IMR-90 (cell line): ENCODE results near the gene AHNAK. TPM values are rescaled to one million over a fixed set of nuclear protein-coding genes. Genes with fewer than 3 reads are reported as not detected.

Experiments
- ATAC-seq: fragments of 200-7000 bp; cut with Tn5 transposase; 2 replicates; pipeline ENCODE4 v1.9.1; 2020; ENCODE audit warnings: low read depth, mild to moderate bottlenecking, moderate library complexity
- BruUV-seq: library from RNA; stranded (reverse); fragments of 400-500 nt; replicated peaks from 2 replicates; lab custom pipeline; 2021; lab: Mats Ljungman, UMichigan
- CTCF ChIA-PET: fragments of 300-600 bp; formaldehyde crosslinking; extraction: SDS; loops from one replicate; lab custom pipeline; 2021; ENCODE audit warnings: antibody characterized with exemption; lab: Yijun Ruan, JAX
- POLR2A ChIA-PET: fragments of 300-600 bp; sonication (Branson Sonifier 250); formaldehyde crosslinking; loops from one replicate; lab custom pipeline; 2022; ENCODE audit warnings: antibody characterized with exemption; ENCODE audit not compliant: unreplicated experiment; lab: Charles Lee
- DNase-seq: peaks from one replicate; pipeline ENCODE4 v3.0.0; 2013
- H2AFZ ChIP-seq: replicated peaks from 2 replicates; pipeline ENCODE3; 2013; ENCODE audit warnings: low read length, mild to moderate bottlenecking; ENCODE audit not compliant: poor library complexity
- H2AK5ac ChIP-seq: 2 replicates; pipeline ENCODE4 v1.6.1; 2013; ENCODE audit warnings: low read depth, low read length, inconsistent platforms
- H2AK9ac ChIP-seq: replicated peaks from 2 replicates; pipeline ENCODE3; 2013; ENCODE audit warnings: mild to moderate bottlenecking, low read depth, low read length, moderate library complexity; ENCODE audit not compliant: poor library complexity
- H2BK120ac ChIP-seq: 2 replicates; pipeline ENCODE4 v1.6.1; 2013; ENCODE audit warnings: low read depth, low read length, inconsistent platforms
- H2BK15ac ChIP-seq: 3 replicates; pipeline ENCODE4 v1.6.1; 2013; ENCODE audit warnings: low read depth, low read length, inconsistent platforms
- H2BK20ac ChIP-seq: 2 replicates; pipeline ENCODE4 v1.6.1; 2013; ENCODE audit warnings: low read depth, mild to moderate bottlenecking, inconsistent platforms, low read length, moderate library complexity
- H2BK5ac ChIP-seq: 2 replicates; pipeline ENCODE4 v1.6.1; 2013; ENCODE audit warnings: mild to moderate bottlenecking, low read depth, low read length, inconsistent platforms; ENCODE audit not compliant: poor library complexity, severe bottlenecking
- H3K14ac ChIP-seq: replicated peaks from 2 replicates; pipeline ENCODE4 v1.6.1; 2013; ENCODE audit warnings: low read depth, low read length, inconsistent platforms
- H3K18ac ChIP-seq: 2 replicates; pipeline ENCODE4 v1.6.1; 2013; ENCODE audit warnings: low read depth, low read length, control low read depth
- H3K23ac ChIP-seq: 2 replicates; pipeline ENCODE4 v1.6.1; 2013; ENCODE audit warnings: low read depth, low read length, inconsistent platforms
- H3K27ac ChIP-seq: 2 replicates; pipeline ENCODE4 v1.5.1; 2013; ENCODE audit warnings: mild to moderate bottlenecking, control low read depth, low read length; ENCODE audit not compliant: insufficient read depth
- H3K27me3 ChIP-seq: 2 replicates; pipeline ENCODE4 v1.6.1; 2013; ENCODE audit warnings: low read length; ENCODE audit not compliant: control insufficient read depth, insufficient read depth
- H3K36me3 ChIP-seq: 2 replicates; pipeline ENCODE4 v1.6.1; 2013; ENCODE audit warnings: low read length, mixed read lengths; ENCODE audit not compliant: control insufficient read depth, insufficient read depth
- H3K4ac ChIP-seq: 2 replicates; pipeline ENCODE4 v1.6.1; 2013; ENCODE audit warnings: low read depth, low read length, inconsistent platforms
- H3K4me1 ChIP-seq: 2 replicates; pipeline ENCODE4 v1.6.1; 2013; ENCODE audit warnings: low read length, mixed read lengths; ENCODE audit not compliant: control insufficient read depth, insufficient read depth
- H3K4me2 ChIP-seq: 2 replicates; pipeline ENCODE4 v1.6.1; 2013; ENCODE audit warnings: low read depth, mild to moderate bottlenecking, control low read depth, low read length, moderate library complexity
- H3K4me3 ChIP-seq: 2 replicates; pipeline ENCODE4 v1.5.1; 2013; ENCODE audit warnings: low read depth, mild to moderate bottlenecking, control low read depth, low read length, moderate library complexity; ENCODE audit not compliant: insufficient read depth
- H3K56ac ChIP-seq: 2 replicates; pipeline ENCODE4 v1.6.1; 2013; ENCODE audit warnings: low read length, inconsistent platforms; ENCODE audit not compliant: insufficient read depth; ENCODE audit errors: extremely low read depth
- H3K79me1 ChIP-seq, 2 experiments: 2 replicates each; pipeline ENCODE4 v1.6.1; 2013; ENCODE audit warnings: low read length in 2 of 2, inconsistent platforms in 1 of 2, low read depth in 1 of 2
- H3K9ac ChIP-seq: 2 replicates; pipeline ENCODE4 v1.6.1; 2013; ENCODE audit warnings: low read depth, low read length, control low read depth
- H3K9me1 ChIP-seq: 2 replicates; pipeline ENCODE4 v1.6.1; 2013; ENCODE audit warnings: low read length, inconsistent platforms; ENCODE audit not compliant: insufficient read depth
- H3K9me3 ChIP-seq: 2 replicates; pipeline ENCODE4 v1.6.1; 2013; ENCODE audit warnings: low read length; ENCODE audit not compliant: control insufficient read depth, insufficient read depth
- H4K20me1 ChIP-seq: 2 replicates; pipeline ENCODE4 v1.6.1; 2013; ENCODE audit warnings: low read length, inconsistent platforms; ENCODE audit not compliant: insufficient read depth
- H4K5ac ChIP-seq: 2 replicates; pipeline ENCODE4 v1.6.1; 2013; ENCODE audit warnings: mild to moderate bottlenecking, low read depth, low read length, control low read depth
- H4K8ac ChIP-seq, 2 experiments: 2 replicates each; pipeline ENCODE4 v1.6.1; 2013; ENCODE audit warnings: low read depth in 2 of 2, low read length in 2 of 2, control low read depth in 1 of 2, inconsistent platforms in 1 of 2
- H4K91ac ChIP-seq: 2 replicates; pipeline ENCODE4 v1.6.1; 2013; ENCODE audit warnings: low read depth, low read length, inconsistent platforms; ENCODE audit not compliant: insufficient read depth
- CEBPB ChIP-seq: IDR thresholded peaks from 2 replicates; pipeline ENCODE4 v1.6.1; 2012; ENCODE audit warnings: low read depth, low read length, improper control_type of control experiment
- CTCF ChIP-seq: conservative IDR thresholded peaks from 2 replicates; pipeline ENCODE4 v1.5.1; 2012; ENCODE audit warnings: mild to moderate bottlenecking, low read depth, low read length, improper control_type of control experiment
- MAZ ChIP-seq: IDR thresholded peaks from 2 replicates; pipeline ENCODE4 v1.6.1; 2012; ENCODE audit warnings: low read depth, mild to moderate bottlenecking, low read length, improper control_type of control experiment, moderate library complexity, borderline replicate concordance
- NFE2L2 ChIP-seq: fragments of 150-350 bp; IDR thresholded peaks from 2 replicates; pipeline ENCODE4 v1.6.1; 2016; ENCODE audit warnings: low read depth, mild to moderate bottlenecking, low read length
- POLR2A ChIP-seq: IDR thresholded peaks from 2 replicates; pipeline ENCODE4 v1.6.1; 2012; ENCODE audit warnings: mild to moderate bottlenecking, low read depth, low read length
- USF2 ChIP-seq: fragments of 150-350 bp; IDR thresholded peaks from 2 replicates; pipeline ENCODE4 v1.6.1; 2017; ENCODE audit warnings: mild to moderate bottlenecking, antibody characterized with exemption, low read length, low read depth
- WGBS, 2 experiments: methylation state at CpG; one replicate each; pipeline versions ENCODE4 v1.1.5 to v1.1.7; 2013; ENCODE audit warnings: missing lambda C conversion rate in 2 of 2; ENCODE audit not compliant: insufficient read length in 1 of 2; ENCODE audit errors: extremely low coverage in 2 of 2; 5-methylcytosine and 5-hydroxymethylcytosine counted together
- dilution Hi-C: fragments of 300-500 bp; cut with HindIII; formaldehyde crosslinking; loops from one replicate; pipeline ENCODE4 v1.14.3; 2018; ENCODE audit warnings: low sequenced_read_pairs; ENCODE audit not compliant: unreplicated experiment
- in situ Hi-C: fragments of 300-500 bp; cut with MboI; formaldehyde crosslinking; loops from 3 replicates; pipeline ENCODE4 v1.14.3; 2019; ENCODE audit warnings: low sequenced_read_pairs, inconsistent platforms, mixed read lengths
- intact Hi-C: fragments of 100-400 bp; cut with micrococcal nuclease; formaldehyde crosslinking; loops from 2 replicates; pipeline ENCODE4 v1.10.0; 2022
- polyA plus RNA-seq, 3 experiments: library from polyadenylated mRNA; depleted of rRNA; stranded (reverse); fragments of >200 nt; gene quantifications; 2 replicates each; pipeline ENCODE4 v1.2.3, GENCODE V29; 2012; ENCODE audit warnings: low replicate concordance in 1 of 3
- total RNA-seq: library from RNA; depleted of rRNA; stranded (reverse); fragments of >200 nt; gene quantifications from 2 replicates; pipeline ENCODE4 v1.2.3, GENCODE V29; 2012

Gene AHNAK
- total and polyA plus RNA-seq, 2 of the 4 experiments (the other 2 are of a cell fraction): 95.1 to 695 TPM

GRCh38 chr11:62420882-62421281, 125.7 kb downstream of the AHNAK start:
- H3K18ac ChIP-seq: no peak overlapping the region
- H3K56ac ChIP-seq: no peak overlapping the region
- DNase-seq: no peak
- no peak overlapping the region for H3K9ac ChIP-seq
- no peak for TF ChIP-seq CEBPB
- no peak for TF ChIP-seq NFE2L2
- TF ChIP-seq MAZ: no peak
- TF ChIP-seq CTCF: no peak
- no peak for TF ChIP-seq USF2
- no peak for TF ChIP-seq POLR2A
- no peak overlapping the region for H2BK20ac ChIP-seq
- WGBS, 2 experiments: no CpG with 5 or more reads among the region's 3 CpGs
- H4K20me1 ChIP-seq: no peaks in the 10 kb centered on the region
- no TSS peak for BruUV-seq
- intact Hi-C loops: no loop called here
- no peak overlapping the region for H3K23ac ChIP-seq
- ATAC-seq: no peak
- no peak overlapping the region for H2AK9ac ChIP-seq
- no peaks in the 10 kb centered on the region for H3K9me3 ChIP-seq
- peak overlapping the region; percentile 58; the same call in 1 of the 2 replicates for H2AK5ac ChIP-seq
- H4K91ac ChIP-seq: no peak overlapping the region
- no peak overlapping the region for H3K14ac ChIP-seq
- in situ Hi-C loops: loop anchor here (5.0 kb wide), 1 partner anchor 131 kb away; no protein-coding TSS in a partner anchor
- ChIA-PET POLR2A (no interaction called here), CTCF (interaction anchor here (1.0 to 1.9 kb wide), 2 partner anchors 113 to 140 kb away, joined by 3 to 8 read pairs; no protein-coding TSS in a partner anchor)
- no peak overlapping the region for H2BK5ac ChIP-seq
- H3K27me3 ChIP-seq: no peaks in the 10 kb centered on the region
- no peak overlapping the region for H3K27ac ChIP-seq
- dilution Hi-C loops: no loop called here
- H3K9me1 ChIP-seq: no peaks in the 10 kb centered on the region
- no peak overlapping the region for H3K4me3 ChIP-seq
- H2AFZ ChIP-seq: no peak overlapping the region
- no peaks in the 10 kb centered on the region for H3K36me3 ChIP-seq
- H3K4ac ChIP-seq: no peak overlapping the region
- H3K4me2 ChIP-seq: no peak overlapping the region
- H4K8ac ChIP-seq: no peak overlapping the region
- peaks cover 0 to 5% of the 10 kb centered on the region in 2 experiments; a peak in 1 of 4 replicates for H3K79me1 ChIP-seq
- H4K5ac ChIP-seq: no peak overlapping the region
- peaks cover 7% of the 10 kb centered on the region for H3K4me1 ChIP-seq
- H2BK15ac ChIP-seq: no peak overlapping the region
- H2BK120ac ChIP-seq: no peak overlapping the region
